H1 (cell line): ENCODE data around the gene FAM83G.

Experiments used
- KDM5A ChIP-seq: fragments of 200-600 bp; IDR thresholded peaks from 2 replicates; pipeline ENCODE4 v1.7.1; 2012; ENCODE audit warnings: mild to moderate bottlenecking, low read length, inconsistent platforms, mixed read lengths
- NRF1 ChIP-seq: IDR thresholded peaks from 2 replicates; pipeline ENCODE4 v1.6.1; 2011; ENCODE audit warnings: mild to moderate bottlenecking, low read depth, low read length, improper control_type of control experiment
- TF ChIP-seq, protein P1 (sequence below), 3 experiments: IDR thresholded peaks; 1 replicate in 2 of 3; 2 replicates in 1 of 3; pipeline versions ENCODE4 v1.5.1 to v1.6.1; 2011; ENCODE audit warnings: low read length in 3 of 3, mild to moderate bottlenecking in 3 of 3, inconsistent platforms in 2 of 3, low read depth in 1 of 3, moderate library complexity in 1 of 3; ENCODE audit not compliant: insufficient read depth in 1 of 3; ENCODE audit errors: control extremely low read depth in 1 of 3

DNA sequence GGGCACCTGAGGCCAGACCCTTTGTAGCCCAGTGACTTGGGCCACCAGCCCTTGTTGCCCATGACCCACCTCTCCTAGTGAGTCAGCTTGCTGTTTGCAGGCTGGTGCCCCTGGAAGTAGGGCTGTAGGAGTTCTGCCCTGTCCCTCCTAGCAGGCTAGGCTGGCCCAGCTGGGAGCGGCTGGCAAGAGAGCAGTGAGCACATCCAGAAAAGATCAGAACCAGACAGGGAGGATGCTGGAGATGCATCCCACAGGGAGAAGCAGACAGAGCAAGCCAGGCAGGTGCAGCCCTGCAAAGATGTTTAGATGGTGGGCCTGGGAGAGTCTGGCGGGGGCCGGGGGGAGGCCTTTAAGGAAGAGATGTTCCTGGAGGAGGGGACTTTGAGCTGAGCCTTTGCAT, 50.2 kb downstream of the FAM83G start:
- no peak for TF ChIP-seq KDM5A
- no peak for TF ChIP-seq NRF1
- TF ChIP-seq, protein P1, sequence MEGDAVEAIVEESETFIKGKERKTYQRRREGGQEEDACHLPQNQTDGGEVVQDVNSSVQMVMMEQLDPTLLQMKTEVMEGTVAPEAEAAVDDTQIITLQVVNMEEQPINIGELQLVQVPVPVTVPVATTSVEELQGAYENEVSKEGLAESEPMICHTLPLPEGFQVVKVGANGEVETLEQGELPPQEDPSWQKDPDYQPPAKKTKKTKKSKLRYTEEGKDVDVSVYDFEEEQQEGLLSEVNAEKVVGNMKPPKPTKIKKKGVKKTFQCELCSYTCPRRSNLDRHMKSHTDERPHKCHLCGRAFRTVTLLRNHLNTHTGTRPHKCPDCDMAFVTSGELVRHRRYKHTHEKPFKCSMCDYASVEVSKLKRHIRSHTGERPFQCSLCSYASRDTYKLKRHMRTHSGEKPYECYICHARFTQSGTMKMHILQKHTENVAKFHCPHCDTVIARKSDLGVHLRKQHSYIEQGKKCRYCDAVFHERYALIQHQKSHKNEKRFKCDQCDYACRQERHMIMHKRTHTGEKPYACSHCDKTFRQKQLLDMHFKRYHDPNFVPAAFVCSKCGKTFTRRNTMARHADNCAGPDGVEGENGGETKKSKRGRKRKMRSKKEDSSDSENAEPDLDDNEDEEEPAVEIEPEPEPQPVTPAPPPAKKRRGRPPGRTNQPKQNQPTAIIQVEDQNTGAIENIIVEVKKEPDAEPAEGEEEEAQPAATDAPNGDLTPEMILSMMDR (IDR thresholded peaks at IDR 0.05; ENCODE audit: control extremely low read depth in 1 of 3, insufficient read depth in 1 of 3, low read depth in 1 of 3, low read length in 3 of 3): no peak
